IMR-90 (cell line): Measurements from ENCODE around the gene RPUSD1. TPM values are rescaled to one million over a fixed set of nuclear protein-coding genes. Genes with fewer than 3 reads are reported as not detected.

Experiments used
- ATAC-seq: fragments of 200-7000 bp; cut with Tn5 transposase; 2 replicates; pipeline ENCODE4 v1.9.1; 2020; ENCODE audit warnings: low read depth, mild to moderate bottlenecking, moderate library complexity
- BruUV-seq: library from RNA; stranded (reverse); fragments of 400-500 nt; replicated peaks from 2 replicates; lab custom pipeline; 2021; lab: Mats Ljungman, UMichigan
- CTCF ChIA-PET: fragments of 300-600 bp; formaldehyde crosslinking; extraction: SDS; loops from one replicate; lab custom pipeline; 2021; ENCODE audit warnings: antibody characterized with exemption; lab: Yijun Ruan, JAX
- POLR2A ChIA-PET: fragments of 300-600 bp; sonication (Branson Sonifier 250); formaldehyde crosslinking; loops from one replicate; lab custom pipeline; 2022; ENCODE audit warnings: antibody characterized with exemption; ENCODE audit not compliant: unreplicated experiment; lab: Charles Lee
- DNase-seq: peaks from one replicate; pipeline ENCODE4 v3.0.0; 2013
- H2AFZ ChIP-seq: replicated peaks from 2 replicates; pipeline ENCODE3; 2013; ENCODE audit warnings: low read length, mild to moderate bottlenecking; ENCODE audit not compliant: poor library complexity
- H2AK5ac ChIP-seq: 2 replicates; pipeline ENCODE4 v1.6.1; 2013; ENCODE audit warnings: low read depth, low read length, inconsistent platforms
- H2AK9ac ChIP-seq: replicated peaks from 2 replicates; pipeline ENCODE3; 2013; ENCODE audit warnings: mild to moderate bottlenecking, low read depth, low read length, moderate library complexity; ENCODE audit not compliant: poor library complexity
- H2BK120ac ChIP-seq: 2 replicates; pipeline ENCODE4 v1.6.1; 2013; ENCODE audit warnings: low read depth, low read length, inconsistent platforms
- H2BK15ac ChIP-seq: 3 replicates; pipeline ENCODE4 v1.6.1; 2013; ENCODE audit warnings: low read depth, low read length, inconsistent platforms
- H2BK20ac ChIP-seq: 2 replicates; pipeline ENCODE4 v1.6.1; 2013; ENCODE audit warnings: low read depth, mild to moderate bottlenecking, inconsistent platforms, low read length, moderate library complexity
- H2BK5ac ChIP-seq: 2 replicates; pipeline ENCODE4 v1.6.1; 2013; ENCODE audit warnings: mild to moderate bottlenecking, low read depth, low read length, inconsistent platforms; ENCODE audit not compliant: poor library complexity, severe bottlenecking
- H3K14ac ChIP-seq: replicated peaks from 2 replicates; pipeline ENCODE4 v1.6.1; 2013; ENCODE audit warnings: low read depth, low read length, inconsistent platforms
- H3K18ac ChIP-seq: 2 replicates; pipeline ENCODE4 v1.6.1; 2013; ENCODE audit warnings: low read depth, low read length, control low read depth
- H3K23ac ChIP-seq: 2 replicates; pipeline ENCODE4 v1.6.1; 2013; ENCODE audit warnings: low read depth, low read length, inconsistent platforms
- H3K27ac ChIP-seq: 2 replicates; pipeline ENCODE4 v1.5.1; 2013; ENCODE audit warnings: mild to moderate bottlenecking, control low read depth, low read length; ENCODE audit not compliant: insufficient read depth
- H3K27me3 ChIP-seq: 2 replicates; pipeline ENCODE4 v1.6.1; 2013; ENCODE audit warnings: low read length; ENCODE audit not compliant: control insufficient read depth, insufficient read depth
- H3K36me3 ChIP-seq: 2 replicates; pipeline ENCODE4 v1.6.1; 2013; ENCODE audit warnings: low read length, mixed read lengths; ENCODE audit not compliant: control insufficient read depth, insufficient read depth
- H3K4ac ChIP-seq: 2 replicates; pipeline ENCODE4 v1.6.1; 2013; ENCODE audit warnings: low read depth, low read length, inconsistent platforms
- H3K4me1 ChIP-seq: 2 replicates; pipeline ENCODE4 v1.6.1; 2013; ENCODE audit warnings: low read length, mixed read lengths; ENCODE audit not compliant: control insufficient read depth, insufficient read depth
- H3K4me2 ChIP-seq: 2 replicates; pipeline ENCODE4 v1.6.1; 2013; ENCODE audit warnings: low read depth, mild to moderate bottlenecking, control low read depth, low read length, moderate library complexity
- H3K4me3 ChIP-seq: 2 replicates; pipeline ENCODE4 v1.5.1; 2013; ENCODE audit warnings: low read depth, mild to moderate bottlenecking, control low read depth, low read length, moderate library complexity; ENCODE audit not compliant: insufficient read depth
- H3K56ac ChIP-seq: 2 replicates; pipeline ENCODE4 v1.6.1; 2013; ENCODE audit warnings: low read length, inconsistent platforms; ENCODE audit not compliant: insufficient read depth; ENCODE audit errors: extremely low read depth
- H3K79me1 ChIP-seq, 2 experiments: 2 replicates each; pipeline ENCODE4 v1.6.1; 2013; ENCODE audit warnings: low read length in 2 of 2, inconsistent platforms in 1 of 2, low read depth in 1 of 2
- H3K9ac ChIP-seq: 2 replicates; pipeline ENCODE4 v1.6.1; 2013; ENCODE audit warnings: low read depth, low read length, control low read depth
- H3K9me1 ChIP-seq: 2 replicates; pipeline ENCODE4 v1.6.1; 2013; ENCODE audit warnings: low read length, inconsistent platforms; ENCODE audit not compliant: insufficient read depth
- H3K9me3 ChIP-seq: 2 replicates; pipeline ENCODE4 v1.6.1; 2013; ENCODE audit warnings: low read length; ENCODE audit not compliant: control insufficient read depth, insufficient read depth
- H4K20me1 ChIP-seq: 2 replicates; pipeline ENCODE4 v1.6.1; 2013; ENCODE audit warnings: low read length, inconsistent platforms; ENCODE audit not compliant: insufficient read depth
- H4K5ac ChIP-seq: 2 replicates; pipeline ENCODE4 v1.6.1; 2013; ENCODE audit warnings: mild to moderate bottlenecking, low read depth, low read length, control low read depth
- H4K8ac ChIP-seq, 2 experiments: 2 replicates each; pipeline ENCODE4 v1.6.1; 2013; ENCODE audit warnings: low read depth in 2 of 2, low read length in 2 of 2, control low read depth in 1 of 2, inconsistent platforms in 1 of 2
- H4K91ac ChIP-seq: 2 replicates; pipeline ENCODE4 v1.6.1; 2013; ENCODE audit warnings: low read depth, low read length, inconsistent platforms; ENCODE audit not compliant: insufficient read depth
- BHLHE40 ChIP-seq: fragments of 150-350 bp; IDR thresholded peaks from 2 replicates; pipeline ENCODE4 v1.6.1; 2016; ENCODE audit warnings: mild to moderate bottlenecking, low read depth, low read length
- CEBPB ChIP-seq: IDR thresholded peaks from 2 replicates; pipeline ENCODE4 v1.6.1; 2012; ENCODE audit warnings: low read depth, low read length, improper control_type of control experiment
- CHD1 ChIP-seq: IDR thresholded peaks from 2 replicates; pipeline ENCODE4 v1.6.1; 2012; ENCODE audit warnings: low read depth, low read length, improper control_type of control experiment
- ELK1 ChIP-seq: fragments of 150-350 bp; IDR thresholded peaks from 2 replicates; pipeline ENCODE4 v1.6.1; 2016; ENCODE audit warnings: low read depth, mild to moderate bottlenecking, low read length, moderate library complexity, borderline replicate concordance
- FOS ChIP-seq: fragments of 150-350 bp; IDR thresholded peaks from 2 replicates; pipeline ENCODE4 v1.6.1; 2016; ENCODE audit warnings: low read depth, low read length
- MAFK ChIP-seq: IDR thresholded peaks from 2 replicates; pipeline ENCODE4 v1.6.1; 2012; ENCODE audit warnings: low read depth, low read length, improper control_type of control experiment
- MAZ ChIP-seq: IDR thresholded peaks from 2 replicates; pipeline ENCODE4 v1.6.1; 2012; ENCODE audit warnings: low read depth, mild to moderate bottlenecking, low read length, improper control_type of control experiment, moderate library complexity, borderline replicate concordance
- MXI1 ChIP-seq: IDR thresholded peaks from 2 replicates; pipeline ENCODE4 v1.6.1; 2012; ENCODE audit warnings: low read depth, mild to moderate bottlenecking, low read length, moderate library complexity, borderline replicate concordance
- NFE2L2 ChIP-seq: fragments of 150-350 bp; IDR thresholded peaks from 2 replicates; pipeline ENCODE4 v1.6.1; 2016; ENCODE audit warnings: low read depth, mild to moderate bottlenecking, low read length
- POLR2A ChIP-seq: IDR thresholded peaks from 2 replicates; pipeline ENCODE4 v1.6.1; 2012; ENCODE audit warnings: mild to moderate bottlenecking, low read depth, low read length
- RAD21 ChIP-seq: IDR thresholded peaks from 2 replicates; pipeline ENCODE4 v1.6.1; 2012; ENCODE audit warnings: low read length, improper control_type of control experiment
- RCOR1 ChIP-seq: IDR thresholded peaks from 2 replicates; pipeline ENCODE4 v1.6.1; 2012; ENCODE audit warnings: mild to moderate bottlenecking, low read length, improper control_type of control experiment; ENCODE audit not compliant: insufficient replicate concordance
- RFX5 ChIP-seq: IDR thresholded peaks from 2 replicates; pipeline ENCODE4 v1.8.0; 2012; ENCODE audit warnings: low read depth, mild to moderate bottlenecking, low read length, moderate library complexity
- WGBS, 2 experiments: methylation state at CpG; one replicate each; pipeline versions ENCODE4 v1.1.5 to v1.1.7; 2013; ENCODE audit warnings: missing lambda C conversion rate in 2 of 2; ENCODE audit not compliant: insufficient read length in 1 of 2; ENCODE audit errors: extremely low coverage in 2 of 2; 5-methylcytosine and 5-hydroxymethylcytosine counted together
- dilution Hi-C: fragments of 300-500 bp; cut with HindIII; formaldehyde crosslinking; loops from one replicate; pipeline ENCODE4 v1.14.3; 2018; ENCODE audit warnings: low sequenced_read_pairs; ENCODE audit not compliant: unreplicated experiment
- in situ Hi-C: fragments of 300-500 bp; cut with MboI; formaldehyde crosslinking; loops from 3 replicates; pipeline ENCODE4 v1.14.3; 2019; ENCODE audit warnings: low sequenced_read_pairs, inconsistent platforms, mixed read lengths
- intact Hi-C: fragments of 100-400 bp; cut with micrococcal nuclease; formaldehyde crosslinking; loops from 2 replicates; pipeline ENCODE4 v1.10.0; 2022
- polyA plus RNA-seq, 3 experiments: library from polyadenylated mRNA; depleted of rRNA; stranded (reverse); fragments of >200 nt; gene quantifications; 2 replicates each; pipeline ENCODE4 v1.2.3, GENCODE V29; 2012; ENCODE audit warnings: low replicate concordance in 1 of 3
- total RNA-seq: library from RNA; depleted of rRNA; stranded (reverse); fragments of >200 nt; gene quantifications from 2 replicates; pipeline ENCODE4 v1.2.3, GENCODE V29; 2012
- TF ChIP-seq, protein P1 (sequence below): conservative IDR thresholded peaks from 2 replicates; pipeline ENCODE4 v1.5.1; 2012; ENCODE audit warnings: mild to moderate bottlenecking, low read depth, low read length, improper control_type of control experiment
- TF ChIP-seq, protein P2 (sequence below): fragments of 150-350 bp; IDR thresholded peaks from 2 replicates; pipeline ENCODE4 v1.6.1; 2017; ENCODE audit warnings: mild to moderate bottlenecking, antibody characterized with exemption, low read length, low read depth

RPUSD1 gene
- total and polyA plus RNA-seq, 2 of the 4 experiments (the other 2 are of a cell fraction), result 13.1 to 32.3 TPM

DNA sequence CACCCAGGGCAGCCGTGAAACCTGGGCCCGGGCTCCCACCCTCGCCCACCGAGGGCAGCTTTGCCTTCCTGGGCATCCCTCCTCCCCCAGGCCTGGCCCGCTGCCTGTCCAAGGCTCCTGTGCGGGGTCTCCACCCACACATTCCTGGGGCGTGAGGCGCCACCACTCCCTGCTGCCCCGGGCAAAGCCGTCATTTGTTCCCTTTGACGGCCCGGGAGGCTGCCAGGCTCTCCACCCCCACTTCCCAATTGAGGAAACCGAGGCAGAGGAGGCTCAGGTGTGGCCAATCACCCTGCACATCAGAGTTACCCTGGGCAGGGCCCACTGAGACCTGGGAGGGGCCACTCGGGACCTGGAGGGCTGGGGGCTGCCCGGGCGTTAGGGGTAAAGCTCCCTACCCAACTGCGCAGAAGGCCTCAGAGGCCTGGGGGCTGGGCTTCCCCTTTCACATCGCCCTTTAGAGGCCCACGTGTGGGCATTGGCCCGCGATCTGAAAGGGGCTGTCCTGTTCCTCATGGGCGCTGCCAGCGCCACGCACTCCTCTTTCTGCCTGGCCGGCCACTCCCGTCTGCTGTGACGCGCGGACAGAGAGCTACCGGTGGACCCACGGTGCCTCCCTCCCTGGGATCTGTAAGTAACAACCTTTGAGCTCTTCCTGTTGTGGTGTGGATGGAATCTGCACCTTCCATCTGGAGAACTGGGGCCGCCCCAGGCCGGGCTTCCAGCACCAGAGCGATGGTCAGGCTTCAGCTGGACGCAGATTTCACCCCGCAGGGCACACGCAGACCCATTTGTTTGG is 27.4 kb downstream of the RPUSD1 start, which contains the start of gene MSLN:
Gene MSLN (plus strand): TSS at position 190 of the 799 bp plus-strand sequence. CDS start 1,947 bp downstream, outside the sequence.
- Histone ChIP-seq H4K91ac (no peak within 1 kb of the TSS), H3K9ac (no peak within 1 kb of the TSS), H3K27me3 (peaks cover 4% of the 10 kb centered on the region; the same call in 1 of the 2 replicates), H3K9me3 (peaks cover 3% of the 10 kb centered on the region), H3K4ac (no peak within 1 kb of the TSS), H2AK5ac (no peak within 1 kb of the TSS; the same call in 1 of the 2 replicates), H3K36me3 (no peaks in the 10 kb centered on the region), H3K56ac (no peak within 1 kb of the TSS), H4K5ac (no peak within 1 kb of the TSS), H3K4me2 (no peak within 1 kb of the TSS), H2BK120ac (no peak within 1 kb of the TSS), H2AFZ (peak within 1 kb of the TSS; percentile 43), H2AK9ac (peak within 1 kb of the TSS; percentile 13), H3K9me1 (no peaks in the 10 kb centered on the region), H3K23ac (no peak within 1 kb of the TSS), H3K27ac (no peak within 1 kb of the TSS), H3K4me1 (no peaks in the 10 kb centered on the region), H4K20me1 (no peaks in the 10 kb centered on the region), H3K14ac (no peak within 1 kb of the TSS), H3K4me3 (no peak within 1 kb of the TSS), H2BK5ac (no peak within 1 kb of the TSS), H2BK20ac (no peak within 1 kb of the TSS), H3K18ac (no peak within 1 kb of the TSS), H4K8ac (no peak within 1 kb of the TSS), H2BK15ac (no peak within 1 kb of the TSS), H3K79me1 (no peaks in the 10 kb centered on the region)
- DNase-seq (no peak), ATAC-seq (no peak)
- intact Hi-C loops, result no loop called here
- CTCF ChIA-PET, result no interaction called here
- in situ Hi-C loops, result no loop called here
- 75% methylated on average over 14 of the region's 37 CpGs; no CpG with 5 or more reads in 1 of the 2 experiments for WGBS, 2 experiments
- dilution Hi-C loops, result no loop called here
- no TSS peak for BruUV-seq
- POLR2A ChIA-PET, result no interaction called here
- TF ChIP-seq ELK1 (no peak), BHLHE40 (no peak), NFE2L2 (no peak), MXI1 (no peak), RAD21 (no peak), MAFK (no peak), CEBPB (no peak), RCOR1 (no peak), CHD1 (no peak), FOS (no peak), MAZ (no peak), POLR2A (no peak), RFX5 (no peak)
- TF ChIP-seq, protein P1, sequence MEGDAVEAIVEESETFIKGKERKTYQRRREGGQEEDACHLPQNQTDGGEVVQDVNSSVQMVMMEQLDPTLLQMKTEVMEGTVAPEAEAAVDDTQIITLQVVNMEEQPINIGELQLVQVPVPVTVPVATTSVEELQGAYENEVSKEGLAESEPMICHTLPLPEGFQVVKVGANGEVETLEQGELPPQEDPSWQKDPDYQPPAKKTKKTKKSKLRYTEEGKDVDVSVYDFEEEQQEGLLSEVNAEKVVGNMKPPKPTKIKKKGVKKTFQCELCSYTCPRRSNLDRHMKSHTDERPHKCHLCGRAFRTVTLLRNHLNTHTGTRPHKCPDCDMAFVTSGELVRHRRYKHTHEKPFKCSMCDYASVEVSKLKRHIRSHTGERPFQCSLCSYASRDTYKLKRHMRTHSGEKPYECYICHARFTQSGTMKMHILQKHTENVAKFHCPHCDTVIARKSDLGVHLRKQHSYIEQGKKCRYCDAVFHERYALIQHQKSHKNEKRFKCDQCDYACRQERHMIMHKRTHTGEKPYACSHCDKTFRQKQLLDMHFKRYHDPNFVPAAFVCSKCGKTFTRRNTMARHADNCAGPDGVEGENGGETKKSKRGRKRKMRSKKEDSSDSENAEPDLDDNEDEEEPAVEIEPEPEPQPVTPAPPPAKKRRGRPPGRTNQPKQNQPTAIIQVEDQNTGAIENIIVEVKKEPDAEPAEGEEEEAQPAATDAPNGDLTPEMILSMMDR, result no peak
- TF ChIP-seq, protein P2, sequence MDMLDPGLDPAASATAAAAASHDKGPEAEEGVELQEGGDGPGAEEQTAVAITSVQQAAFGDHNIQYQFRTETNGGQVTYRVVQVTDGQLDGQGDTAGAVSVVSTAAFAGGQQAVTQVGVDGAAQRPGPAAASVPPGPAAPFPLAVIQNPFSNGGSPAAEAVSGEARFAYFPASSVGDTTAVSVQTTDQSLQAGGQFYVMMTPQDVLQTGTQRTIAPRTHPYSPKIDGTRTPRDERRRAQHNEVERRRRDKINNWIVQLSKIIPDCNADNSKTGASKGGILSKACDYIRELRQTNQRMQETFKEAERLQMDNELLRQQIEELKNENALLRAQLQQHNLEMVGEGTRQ, result no peak
